ENCODE results near the gene CALML5.

Gene CALML5

GRCh38 chr10:5515948-5516761 is 16.8 kb upstream of the CALML5 start:
- in situ Hi-C loops (cut with MboI; ENCODE audit: low pct_unique_long_range_greater_than_20kb, low sequenced_read_pairs, unreplicated experiment): no loop called here
- TF ChIP-seq CTCF (IDR thresholded peaks at IDR 0.05; ENCODE audit: extremely low read depth, insufficient read depth, missing control alignments): no peak

GRCh38 chr10:5514226-5514850 is 15.0 kb upstream of the CALML5 start:
- no peak for TF ChIP-seq CTCF (IDR thresholded peaks at IDR 0.05; ENCODE audit: extremely low read depth, insufficient read depth, missing control alignments)
- in situ Hi-C loops (cut with MboI; ENCODE audit: low pct_unique_long_range_greater_than_20kb, low sequenced_read_pairs, unreplicated experiment): no loop called here
- no peak for DNase-seq (ENCODE audit: low spot score)

More at GRCh38 chr10:5515948-5516761, 16.8 kb upstream of the CALML5 start:
- no peak for DNase-seq (ENCODE audit: low spot score)

- no peak for TF ChIP-seq CTCF (IDR thresholded peaks at IDR 0.05; ENCODE audit: extremely low read depth, insufficient read depth, missing control alignments)
- in situ Hi-C loops (cut with MboI; ENCODE audit: low pct_unique_long_range_greater_than_20kb, low sequenced_read_pairs, unreplicated experiment): no loop called here
- no peak for DNase-seq (ENCODE audit: low spot score)
These were observed 13.7 kb upstream of the CALML5 start for GRCh38 chr10:5512881-5513612.

- in situ Hi-C loops (cut with MboI; ENCODE audit: low pct_unique_long_range_greater_than_20kb, low sequenced_read_pairs, unreplicated experiment): no loop called here
- no peak for TF ChIP-seq CTCF (IDR thresholded peaks at IDR 0.05; ENCODE audit: extremely low read depth, insufficient read depth, missing control alignments)
- no peak for DNase-seq (ENCODE audit: low spot score)
These were observed 13.0 kb upstream of the CALML5 start for GRCh38 chr10:5512331-5512730.

GRCh38 chr10:5511885-5512280 is 12.5 kb upstream of the CALML5 start:
- TF ChIP-seq CTCF (IDR thresholded peaks at IDR 0.05; ENCODE audit: extremely low read depth, insufficient read depth, missing control alignments): no peak
- in situ Hi-C loops (cut with MboI; ENCODE audit: low pct_unique_long_range_greater_than_20kb, low sequenced_read_pairs, unreplicated experiment): no loop called here
- DNase-seq (ENCODE audit: low spot score): no peak

- in situ Hi-C loops (cut with MboI; ENCODE audit: low pct_unique_long_range_greater_than_20kb, low sequenced_read_pairs, unreplicated experiment): no loop called here
- TF ChIP-seq CTCF (IDR thresholded peaks at IDR 0.05; ENCODE audit: extremely low read depth, insufficient read depth, missing control alignments): no peak
- no peak for DNase-seq (ENCODE audit: low spot score)
These were observed 12.0 kb upstream of the CALML5 start for GRCh38 chr10:5511231-5511884.

All from GM13977 (cell line).